Urinary bladder (tissue), 4 donors: Measurements from ENCODE around the gene TRAF7. TPM values are rescaled to one million over a fixed set of nuclear protein-coding genes. Genes with fewer than 3 reads are reported as not detected.

Experiments
- DNase-seq: peaks from one replicate; pipeline ENCODE4 v3.0.0-alpha.2; 2015; ENCODE audit errors: extremely low spot score
- H3K27ac ChIP-seq: one replicate; pipeline ENCODE4 v1.5.1; 2013; ENCODE audit warnings: low read depth, mild to moderate bottlenecking, moderate library complexity
- H3K36me3 ChIP-seq: one replicate; pipeline ENCODE4 v1.6.1; 2013; ENCODE audit warnings: mild to moderate bottlenecking, moderate library complexity; ENCODE audit not compliant: insufficient read depth
- H3K4me1 ChIP-seq: one replicate; pipeline ENCODE4 v1.6.1; 2013; ENCODE audit warnings: mild to moderate bottlenecking, moderate library complexity; ENCODE audit not compliant: insufficient read depth
- H3K4me3 ChIP-seq: one replicate; pipeline ENCODE4 v1.5.1; 2013; ENCODE audit warnings: low read depth, low read length
- WGBS: extraction: QIAGEN DNeasy Blood & Tissue Kit; methylation state at CpG from one replicate; pipeline ENCODE4 v1.1.7; 2013; 5-methylcytosine and 5-hydroxymethylcytosine counted together
- polyA plus RNA-seq: library from polyadenylated mRNA; stranded (reverse); fragments of 200-250 nt; gene quantifications from one replicate; pipeline ENCODE4 v1.2.3, GENCODE V29; 2013
- total RNA-seq: library from RNA; depleted of rRNA; stranded (reverse); fragments of >200 nt; gene quantifications from one replicate; pipeline ENCODE4 v1.2.3, GENCODE V29; 2014
- donor health status: healthy with polysubstance abuse.
- donor health status: healthy.

The TRAF7 gene
- total and polyA plus RNA-seq, 2 donors, result 21.9 to 57.0 TPM

GRCh38 chr16:2158262-2158638 lies 2.7 kb downstream of the TRAF7 start:
- no peak for DNase-seq
- H3K4me3 ChIP-seq, result no peak overlapping the region
- 80% methylated on average over 15 of the region's 15 CpGs for WGBS
- H3K27ac ChIP-seq, result no peak overlapping the region
- H3K4me1 ChIP-seq, result peaks cover 5% of the 10 kb centered on the region
- H3K36me3 ChIP-seq, result no peaks in the 10 kb centered on the region

DNA sequence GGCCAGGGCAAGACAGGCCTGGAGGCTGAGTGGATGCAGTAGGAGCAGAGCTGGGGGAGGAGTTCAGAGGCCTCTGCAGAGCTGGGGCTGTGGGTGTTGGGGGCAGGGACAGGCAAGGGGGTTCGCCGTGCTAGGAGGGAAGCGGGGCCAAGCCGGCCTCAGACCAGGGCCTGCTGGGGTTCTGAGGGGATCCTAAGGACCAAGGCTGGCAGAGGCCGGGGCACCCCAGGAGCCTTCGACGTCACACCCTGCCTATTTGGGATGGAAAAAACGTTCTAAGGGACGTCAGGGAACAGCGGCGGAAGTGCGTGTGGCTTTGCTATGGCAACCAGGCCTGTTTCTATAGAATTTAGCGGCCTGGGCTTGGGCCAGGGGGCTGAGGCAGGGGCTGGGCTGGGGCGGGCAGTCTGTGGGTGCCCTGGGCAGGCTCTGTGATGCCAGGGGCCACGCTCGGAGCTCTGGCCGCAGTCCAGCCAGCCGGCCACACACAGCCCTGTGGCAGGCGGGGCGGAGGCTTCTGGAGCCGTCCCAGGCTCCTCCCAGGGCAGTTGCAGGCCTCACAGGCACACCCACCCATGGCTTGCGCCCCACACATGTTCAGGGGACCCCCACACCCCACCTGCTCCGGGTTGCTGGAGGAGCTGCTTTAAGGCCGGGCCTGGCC lies 3.7 kb downstream of the TRAF7 start:
- peak overlapping the region; percentile 14 for H3K4me3 ChIP-seq
- no peak for DNase-seq
- 19% methylated on average over 24 of the region's 24 CpGs for WGBS
- H3K36me3 ChIP-seq, result no peaks in the 10 kb centered on the region
- H3K27ac ChIP-seq, result peak overlapping the region; percentile 30
- peaks cover 5% of the 10 kb centered on the region for H3K4me1 ChIP-seq

- peak overlapping the region; percentile 66 for H3K27ac ChIP-seq
- peaks cover 5% of the 10 kb centered on the region for H3K36me3 ChIP-seq
- no peak for DNase-seq
- WGBS, result 44% methylated on average over 20 of the region's 20 CpGs
- H3K4me1 ChIP-seq, result peaks cover 5% of the 10 kb centered on the region
- no peak overlapping the region for H3K4me3 ChIP-seq
These were observed 5.5 kb downstream of the TRAF7 start for GRCh38 chr16:2160915-2161551.

DNA sequence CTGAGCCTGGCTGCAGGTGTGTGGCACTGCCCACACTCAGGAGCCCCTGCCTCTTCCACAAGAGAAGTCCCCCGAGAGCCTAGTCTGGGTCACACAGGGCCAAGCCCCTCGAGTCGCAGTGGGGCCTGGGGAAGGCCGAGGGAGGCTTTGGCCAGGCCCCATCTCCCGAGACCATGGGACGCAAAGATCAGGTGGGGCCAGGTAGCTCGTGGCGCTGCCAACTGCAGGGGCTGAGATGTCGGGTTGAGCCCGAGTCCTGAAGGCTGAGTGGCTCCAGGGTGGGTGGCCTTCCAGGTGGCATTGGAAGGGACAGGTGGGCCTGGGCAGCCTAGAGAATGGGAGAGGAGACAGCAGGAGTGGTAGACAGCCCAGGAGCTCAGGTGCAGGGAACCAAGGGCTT lies 6.3 kb downstream of the TRAF7 start:
- Histone ChIP-seq H3K4me1 (peaks cover 3% of the 10 kb centered on the region), H3K4me3 (no peak overlapping the region)

DNA sequence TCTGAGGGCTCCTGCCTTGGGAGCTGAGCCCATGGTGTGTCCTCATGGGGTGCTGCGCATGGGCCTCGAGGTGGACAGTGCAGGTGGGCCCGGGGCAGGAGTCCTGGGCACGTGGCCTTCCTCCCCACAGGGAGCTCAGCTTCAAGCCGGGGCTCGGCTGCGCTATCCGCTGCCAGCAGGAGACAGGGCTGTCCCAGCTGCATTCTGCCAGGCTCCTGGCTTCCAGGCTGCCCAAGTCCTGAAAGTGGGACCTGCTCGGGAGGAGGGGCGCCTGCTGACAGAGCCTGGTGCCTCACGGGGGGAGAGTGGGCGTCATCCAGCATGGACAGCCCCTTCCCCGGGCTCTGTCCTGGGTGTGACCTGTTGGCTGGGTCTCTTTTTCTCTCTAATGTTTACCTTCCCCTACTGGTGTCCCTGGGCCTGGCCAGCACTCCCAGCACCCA lies 7.1 kb downstream of the TRAF7 start:
- H3K36me3 ChIP-seq, result peaks cover 5% of the 10 kb centered on the region
- DNase-seq, result no peak
- peaks cover under 1% of the 10 kb centered on the region for H3K4me1 ChIP-seq
- 80% methylated on average over 13 of the region's 13 CpGs for WGBS
- peak overlapping the region; percentile 79 for H3K27ac ChIP-seq
- no peak overlapping the region for H3K4me3 ChIP-seq

More for the DNA sequence above, 6.3 kb downstream of the TRAF7 start:
- WGBS, result 91% methylated on average over 10 of the region's 10 CpGs
- peaks cover 5% of the 10 kb centered on the region for H3K36me3 ChIP-seq
- H3K27ac ChIP-seq, result no peak overlapping the region
- no peak for DNase-seq

DNA sequence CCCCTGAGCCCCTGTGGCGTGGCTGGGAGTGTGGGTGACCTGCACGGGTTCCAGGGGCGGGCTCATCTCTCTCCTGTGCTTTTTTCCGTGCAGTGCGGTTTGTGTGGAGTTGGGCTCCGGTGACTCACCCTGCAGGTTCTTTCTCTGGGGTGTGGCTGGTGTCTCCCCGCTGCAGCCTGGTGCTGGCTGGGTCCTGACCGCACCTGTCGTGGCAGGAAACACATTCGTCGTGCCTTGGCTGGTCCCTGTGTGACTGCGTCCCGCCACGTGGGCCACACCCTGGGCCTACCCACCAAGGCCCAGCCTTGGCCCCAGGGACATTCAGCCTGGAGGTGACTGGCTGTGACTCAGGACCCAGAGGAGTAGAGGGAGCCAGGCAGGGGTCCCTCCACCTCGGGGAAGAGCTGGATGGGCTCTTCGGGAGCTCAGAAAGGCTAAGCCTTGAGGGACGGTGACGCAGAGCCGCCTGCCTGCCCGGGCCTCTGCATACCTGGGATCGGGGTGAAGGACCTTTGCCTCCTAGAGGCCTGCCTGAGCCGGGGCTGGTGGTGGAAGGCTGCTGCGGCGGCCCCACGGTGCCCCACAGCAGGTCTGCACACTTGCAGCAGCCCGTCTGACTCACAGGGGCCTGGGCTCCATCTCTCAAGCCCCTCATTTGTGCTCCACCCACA lies 7.8 kb downstream of the TRAF7 start:
- peaks cover 5% of the 10 kb centered on the region for H3K36me3 ChIP-seq
- H3K4me1 ChIP-seq, result no peaks in the 10 kb centered on the region
- WGBS, result 88% methylated on average over 26 of the region's 26 CpGs
- H3K4me3 ChIP-seq, result no peak overlapping the region
- H3K27ac ChIP-seq, result peak overlapping the region; percentile 83
- no peak for DNase-seq

DNA sequence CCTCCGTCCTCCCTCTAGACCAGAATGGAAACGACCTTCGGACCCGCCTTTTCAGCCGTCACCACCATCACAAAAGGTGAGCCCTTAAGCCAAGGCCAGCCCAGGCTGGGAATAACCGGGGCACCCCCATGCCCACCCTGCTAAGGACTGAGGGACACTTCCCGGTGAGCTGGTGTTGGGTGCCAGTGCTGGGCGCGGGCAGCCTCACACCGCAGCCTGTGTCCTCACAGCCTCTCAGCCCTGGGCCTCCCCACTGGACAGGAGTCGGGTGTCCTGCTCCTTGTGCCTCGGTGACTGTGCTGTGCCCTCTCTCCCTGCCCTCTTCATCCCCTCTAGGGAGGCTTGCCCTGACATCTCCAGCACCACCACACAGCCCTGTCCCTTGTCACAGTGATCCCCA lies 10.3 kb downstream of the TRAF7 start:
- Histone ChIP-seq H3K4me3 (no peak overlapping the region), H3K36me3 (peaks cover 5% of the 10 kb centered on the region), H3K27ac (no peak overlapping the region), H3K4me1 (no peaks in the 10 kb centered on the region)
- no peak for DNase-seq
- WGBS, result 91% methylated on average over 12 of the region's 12 CpGs

DNA sequence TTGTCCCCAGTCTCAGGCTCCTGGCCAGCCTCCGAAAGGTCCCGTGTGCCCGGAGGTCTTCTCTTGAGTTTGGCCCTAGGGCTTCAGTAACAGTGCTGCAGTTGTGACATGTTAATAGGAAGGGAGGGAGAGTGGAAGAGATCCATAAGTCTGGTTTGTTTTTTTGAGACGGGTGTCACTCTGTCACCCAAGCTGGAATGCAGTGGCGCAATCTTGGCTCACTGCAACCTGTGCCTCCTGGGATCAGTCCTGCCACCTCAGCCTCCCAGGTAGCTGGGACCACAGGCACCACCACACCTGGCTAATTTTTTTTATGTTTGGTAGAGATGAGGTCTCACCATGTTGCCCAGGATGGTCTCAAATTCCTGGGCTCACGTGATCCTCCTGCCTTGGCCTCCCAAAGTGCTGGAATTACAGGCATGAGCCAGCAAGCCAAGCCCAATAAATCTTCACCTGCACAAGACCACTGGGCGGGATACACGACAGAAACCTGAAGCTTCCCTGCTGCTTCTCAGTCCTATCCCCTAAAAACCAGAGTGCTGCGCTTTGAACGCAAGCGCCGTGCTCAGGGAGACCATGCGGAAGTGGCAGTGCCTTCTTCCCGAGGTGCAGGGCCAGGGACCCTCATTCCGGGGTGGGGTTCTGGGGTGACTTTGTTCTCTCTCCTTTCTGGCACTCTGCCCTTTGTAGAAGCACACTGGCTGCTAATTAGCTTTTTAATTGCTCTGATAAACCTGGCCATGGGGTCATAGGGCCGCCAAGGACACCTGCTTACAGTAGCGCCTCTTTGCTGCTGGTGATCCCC lies 10.9 kb downstream of the TRAF7 start:
- 91% methylated on average over 17 of the region's 17 CpGs for WGBS
- no peak for DNase-seq
- peaks cover 5% of the 10 kb centered on the region for H3K36me3 ChIP-seq
- no peaks in the 10 kb centered on the region for H3K4me1 ChIP-seq
- H3K4me3 ChIP-seq, result no peak overlapping the region
- H3K27ac ChIP-seq, result no peak overlapping the region

- Histone ChIP-seq H3K4me3 (no peak overlapping the region), H3K4me1 (no peaks in the 10 kb centered on the region), H3K36me3 (peaks cover 8% of the 10 kb centered on the region), H3K27ac (no peak overlapping the region)
- WGBS, result 90% methylated on average over 18 of the region's 18 CpGs
- no peak for DNase-seq
These were observed 11.6 kb downstream of the TRAF7 start for GRCh38 chr16:2167068-2167638.

- 79% methylated on average over 18 of the region's 18 CpGs for WGBS
These were observed 14.5 kb downstream of the TRAF7 start for GRCh38 chr16:2170080-2170479.

DNA sequence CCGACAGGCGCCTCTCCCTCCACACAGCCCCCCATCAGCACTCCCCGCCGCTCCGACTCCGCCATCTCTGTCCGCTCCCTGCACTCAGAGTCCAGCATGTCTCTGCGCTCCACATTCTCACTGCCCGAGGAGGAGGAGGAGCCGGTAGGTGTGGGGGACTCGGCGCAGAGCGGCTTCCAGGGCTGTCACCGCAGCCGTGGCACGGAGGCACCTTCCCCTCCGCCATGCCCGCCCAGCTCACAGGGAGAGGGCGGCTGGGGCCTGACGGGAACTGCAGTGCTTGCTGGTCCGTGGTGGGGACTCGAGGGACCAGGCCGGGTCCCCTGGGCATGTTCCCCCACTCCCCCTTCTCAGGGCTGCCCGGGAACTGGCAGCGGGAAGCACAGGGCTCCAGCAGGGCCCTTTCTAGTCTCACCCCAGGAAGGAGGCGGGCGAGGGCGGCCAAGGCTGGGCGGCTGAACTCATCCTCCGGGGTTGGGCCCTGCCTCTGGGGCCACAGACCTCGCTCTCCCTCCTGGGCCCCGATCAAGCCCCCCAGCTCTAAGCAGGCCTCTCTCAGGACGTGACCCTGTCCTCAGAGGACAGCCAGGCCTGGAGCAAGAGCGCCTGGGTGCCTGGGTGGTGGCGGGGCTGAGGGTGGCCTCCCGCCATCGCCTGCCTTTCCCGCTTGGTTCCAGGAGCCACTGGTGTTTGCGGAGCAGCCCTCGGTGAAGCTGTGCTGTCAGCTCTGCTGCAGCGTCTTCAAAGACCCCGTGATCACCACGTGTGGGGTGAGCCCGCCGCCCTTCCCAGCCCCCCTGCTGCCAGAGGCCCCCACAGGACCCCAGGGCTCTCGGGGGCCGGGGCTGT lies 15.2 kb downstream of the TRAF7 start:
- no peak for DNase-seq
- H3K36me3 ChIP-seq, result peaks cover 18% of the 10 kb centered on the region
- H3K4me1 ChIP-seq, result no peaks in the 10 kb centered on the region
- no peak overlapping the region for H3K27ac ChIP-seq
- WGBS, result 89% methylated on average over 47 of the region's 47 CpGs
- peak overlapping the region; percentile 17 for H3K4me3 ChIP-seq

More at GRCh38 chr16:2170080-2170479, 14.5 kb downstream of the TRAF7 start:
- H3K36me3 ChIP-seq, result peaks cover 16% of the 10 kb centered on the region
- no peak overlapping the region for H3K27ac ChIP-seq
- DNase-seq, result no peak
- no peaks in the 10 kb centered on the region for H3K4me1 ChIP-seq
- H3K4me3 ChIP-seq, result peak overlapping the region; percentile 17

GRCh38 chr16:2171601-2172178 lies 16.1 kb downstream of the TRAF7 start:
- Histone ChIP-seq H3K4me3 (no peak overlapping the region), H3K27ac (no peak overlapping the region), H3K36me3 (peaks cover 16% of the 10 kb centered on the region), H3K4me1 (no peaks in the 10 kb centered on the region)
- no peak for DNase-seq
- WGBS, result 93% methylated on average over 28 of the region's 28 CpGs
